Measurements from ENCODE around the gene SRRM2.

SRRM2 gene

DNA sequence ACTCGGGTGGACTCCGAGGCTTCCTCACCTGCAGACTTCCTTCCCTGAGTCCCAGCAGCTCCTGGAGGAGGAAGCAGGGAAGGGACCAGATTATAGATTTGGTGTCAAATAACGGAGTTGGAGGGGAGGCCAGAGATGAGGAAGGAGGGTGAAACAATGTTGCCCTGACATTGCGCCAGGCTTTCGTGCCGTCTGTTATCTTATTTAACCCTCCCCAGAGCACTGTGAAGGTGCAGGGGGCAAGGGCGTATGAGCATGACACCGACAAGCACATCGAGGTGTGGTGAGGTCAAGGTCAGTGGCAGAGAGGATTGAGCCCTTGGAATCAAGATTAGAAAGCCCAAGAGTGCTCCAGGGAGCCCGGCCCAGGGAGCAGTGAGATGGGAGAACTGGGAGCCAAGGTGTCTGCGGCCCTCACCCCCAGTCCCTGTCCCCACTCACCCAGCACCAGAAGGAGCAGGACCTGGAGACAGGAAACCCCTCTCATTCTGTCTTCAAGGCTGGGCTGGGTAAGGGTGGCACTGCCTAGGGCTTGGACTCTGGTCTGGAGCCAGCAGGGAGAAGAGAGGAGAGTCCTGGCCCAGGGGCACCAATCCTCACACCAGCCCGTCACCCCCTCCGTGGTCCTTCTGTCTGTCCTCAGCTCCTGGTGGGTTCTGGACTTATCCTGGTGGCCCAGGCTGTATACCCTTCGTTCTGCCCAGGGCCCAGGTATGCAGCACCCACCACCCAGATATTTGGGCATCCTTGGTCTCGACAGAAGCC, 33.8 kb downstream of the SRRM2 start:
- no peak for DNase-seq (ENCODE audit: low read depth, low spot score)
- no peak overlapping the region for H3K27ac ChIP-seq

DNA sequence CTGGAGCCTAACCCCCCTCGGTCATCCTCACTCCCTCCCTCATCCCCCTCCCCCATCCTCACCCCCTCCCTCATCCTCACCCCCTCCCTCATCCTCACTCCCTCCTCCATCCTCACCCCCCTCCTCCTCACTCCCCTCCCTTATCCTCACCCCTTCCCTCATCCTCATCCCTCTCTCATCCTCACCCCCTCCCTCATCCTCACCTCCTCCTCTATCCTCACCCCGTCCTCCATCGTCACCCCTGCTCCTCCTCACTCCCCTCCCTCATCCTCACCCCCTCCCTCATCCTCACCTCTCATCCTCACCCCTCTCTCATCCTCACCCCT, 34.4 kb downstream of the SRRM2 start:
- H3K27ac ChIP-seq, result no peak overlapping the region
- DNase-seq (ENCODE audit: low read depth, low spot score), result no peak

DNA sequence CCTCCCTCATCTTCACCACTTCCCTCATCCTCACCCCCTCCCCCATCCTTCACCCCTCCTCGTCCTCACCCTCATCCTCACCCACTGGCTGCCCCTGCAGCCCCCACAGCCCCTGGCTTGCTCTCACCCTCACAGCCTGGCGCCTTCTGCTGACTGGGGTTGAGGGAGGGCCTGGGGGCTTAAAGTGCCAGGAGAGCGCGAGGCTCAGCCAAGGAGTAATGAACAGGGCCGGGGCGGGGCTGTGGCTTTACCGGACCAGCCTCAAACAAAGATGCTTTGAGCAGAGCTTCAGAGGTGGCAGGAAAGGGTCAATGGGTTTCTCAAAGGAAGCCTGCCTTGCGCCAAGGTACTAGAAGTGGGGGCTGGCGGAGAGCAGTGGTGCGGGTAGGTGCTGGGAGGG, 35.0 kb downstream of the SRRM2 start, which contains the start of gene PRSS33:
TSS of gene PRSS33 (minus strand) at position 155 of the 400 bp plus-strand sequence. CDS start 1,013 bp downstream, outside the sequence.
- no peak for DNase-seq (ENCODE audit: low read depth, low spot score)
- no peak within 1 kb of the TSS for H3K27ac ChIP-seq

DNA sequence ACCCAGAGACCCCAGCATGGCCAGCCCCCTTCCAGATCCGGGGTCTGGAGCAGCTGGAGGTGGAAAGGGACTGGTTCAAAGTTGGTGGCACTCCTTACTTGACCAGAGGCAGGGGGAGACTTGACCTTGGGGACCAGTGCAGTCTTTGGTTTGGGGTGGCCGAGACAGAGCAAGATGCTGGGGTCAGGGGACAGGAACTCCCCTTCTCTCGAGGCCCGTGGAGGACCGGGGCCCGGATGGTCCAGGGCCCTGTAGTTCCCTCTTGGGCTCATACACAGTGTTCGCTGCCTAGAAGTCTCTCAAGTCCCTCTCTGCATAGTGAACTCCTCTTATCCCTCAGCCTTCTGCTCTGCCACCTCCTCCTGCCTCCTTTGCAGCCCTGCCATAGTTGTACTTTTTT, 35.5 kb downstream of the SRRM2 start:
- no peak overlapping the region for H3K27ac ChIP-seq
- no peak for DNase-seq (ENCODE audit: low read depth, low spot score)

DNA sequence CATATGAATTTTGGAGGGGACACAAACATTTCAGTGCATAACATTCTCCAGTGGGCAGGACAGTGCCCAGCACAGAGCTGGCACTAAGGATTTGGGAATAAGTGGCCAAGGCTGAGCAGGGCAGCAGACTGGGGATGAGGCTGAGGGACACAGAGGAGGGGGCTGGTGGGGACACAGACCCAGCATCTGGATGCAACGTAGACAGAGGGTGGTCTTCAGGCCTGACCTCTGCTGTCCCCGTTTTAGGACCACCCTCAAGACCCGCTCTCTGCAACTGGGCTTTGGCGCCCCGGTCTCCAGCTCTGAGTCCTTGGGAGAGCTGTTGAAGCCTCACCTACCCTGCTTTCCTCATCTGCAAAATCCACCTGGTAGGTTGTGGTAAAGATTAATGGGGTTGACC, 38.2 kb downstream of the SRRM2 start:
- H3K27ac ChIP-seq, result no peak overlapping the region
- DNase-seq (ENCODE audit: low read depth, low spot score), result no peak

DNA sequence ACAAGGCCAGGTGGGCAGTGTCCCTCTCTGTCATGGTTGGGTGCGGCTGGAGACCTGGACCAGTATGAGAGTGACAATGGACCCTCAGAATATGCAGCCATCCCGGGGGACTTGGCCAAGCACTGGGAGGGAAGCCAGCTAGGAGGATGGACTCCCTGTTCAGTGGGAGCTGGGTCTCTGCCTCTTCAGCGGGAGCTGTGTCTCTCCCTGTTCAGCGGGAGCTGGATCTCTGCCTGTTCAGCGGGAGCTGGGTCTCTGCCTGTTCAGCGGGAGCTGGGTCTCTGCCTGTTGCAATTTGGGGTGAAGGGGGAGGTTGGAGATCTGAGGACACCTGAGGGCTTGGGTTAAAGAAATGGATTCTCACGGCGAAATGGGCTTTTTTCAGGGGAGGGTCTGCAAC, 38.7 kb downstream of the SRRM2 start:
- no peak for DNase-seq (ENCODE audit: low read depth, low spot score)
- H3K27ac ChIP-seq, result no peak overlapping the region

DNA sequence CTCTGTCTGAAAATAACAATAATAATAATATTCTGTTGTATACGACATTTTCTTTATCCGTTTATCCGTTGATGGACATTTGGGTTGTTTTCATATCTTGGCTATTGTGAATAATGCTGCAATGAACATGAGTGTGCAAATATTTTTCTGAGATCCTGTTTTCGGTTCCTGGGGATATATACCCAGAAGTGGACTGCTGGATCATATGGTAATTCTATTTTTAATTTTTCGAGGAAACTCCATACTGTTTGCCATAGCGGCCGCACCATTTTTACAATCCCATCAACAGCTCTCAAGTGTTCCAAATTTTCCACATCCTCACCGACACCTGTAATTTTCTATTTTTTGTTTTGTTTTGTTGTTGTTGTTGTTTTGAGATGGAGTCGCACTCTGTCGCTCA, 40.5 kb downstream of the SRRM2 start:
- no peak overlapping the region for H3K27ac ChIP-seq
- no peak for DNase-seq (ENCODE audit: low read depth, low spot score)

DNA sequence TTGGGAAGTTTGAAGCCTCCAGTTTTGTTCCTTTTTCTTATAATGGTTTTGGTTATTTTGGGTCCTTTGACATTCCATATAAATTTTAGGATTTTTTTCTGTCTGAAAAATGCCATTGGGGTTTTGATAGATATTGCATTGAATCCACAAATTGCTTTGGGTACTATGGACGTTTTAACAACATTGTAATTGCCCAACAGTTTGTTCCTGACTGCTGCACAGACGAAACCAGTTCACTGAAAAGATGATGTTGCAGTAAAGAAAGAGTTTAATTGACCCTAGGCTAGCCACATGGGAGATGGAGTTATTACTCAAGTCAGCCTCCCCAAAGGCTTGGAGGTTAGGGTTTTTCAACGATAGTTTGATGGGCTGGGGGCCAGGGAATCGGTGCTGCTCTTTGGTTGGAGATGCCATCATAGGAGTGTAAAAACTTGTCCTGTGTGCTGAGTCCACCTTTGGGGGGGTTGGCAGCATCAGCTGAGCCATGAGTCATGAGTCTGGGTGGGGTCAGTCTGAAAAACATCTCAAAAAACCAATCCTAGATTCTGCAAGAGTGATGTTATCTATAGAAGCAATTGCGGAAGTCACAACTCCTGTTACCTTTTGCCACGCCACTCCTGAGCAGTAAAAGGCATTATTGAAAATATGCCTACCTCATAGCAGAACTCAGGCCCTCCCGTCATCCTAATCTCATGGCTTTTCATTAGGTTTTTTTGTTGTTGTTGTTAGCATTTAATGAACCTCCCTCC, 43.1 kb downstream of the SRRM2 start:
- peak; percentile 6 for DNase-seq (ENCODE audit: low read depth, low spot score)
- H3K27ac ChIP-seq, result peak overlapping the region; percentile 29

DNA sequence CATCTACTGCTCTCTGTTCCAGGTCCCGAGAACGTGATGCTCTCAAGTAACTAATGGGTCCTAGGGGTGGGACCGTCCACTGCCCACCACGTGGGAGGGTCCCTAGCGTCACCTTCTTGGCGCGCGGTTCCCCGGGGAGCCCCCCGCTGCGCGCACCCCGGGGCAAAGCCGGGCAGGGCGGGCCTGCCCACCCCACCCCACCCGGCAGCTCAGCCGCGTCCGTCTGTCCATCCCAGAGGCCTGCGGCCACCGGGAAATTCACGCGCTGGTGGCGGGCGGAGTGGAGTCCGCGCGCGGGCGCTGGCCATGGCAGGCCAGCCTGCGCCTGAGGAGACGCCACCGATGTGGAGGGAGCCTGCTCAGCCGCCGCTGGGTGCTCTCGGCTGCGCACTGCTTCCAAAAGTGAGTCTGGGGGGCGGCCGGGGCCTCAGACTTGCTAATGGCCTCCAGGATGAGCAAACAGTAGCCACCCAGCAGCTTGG, 46.3 kb downstream of the SRRM2 start:
- H3K27ac ChIP-seq, result no peak overlapping the region
- no peak for DNase-seq (ENCODE audit: low read depth, low spot score)

DNA sequence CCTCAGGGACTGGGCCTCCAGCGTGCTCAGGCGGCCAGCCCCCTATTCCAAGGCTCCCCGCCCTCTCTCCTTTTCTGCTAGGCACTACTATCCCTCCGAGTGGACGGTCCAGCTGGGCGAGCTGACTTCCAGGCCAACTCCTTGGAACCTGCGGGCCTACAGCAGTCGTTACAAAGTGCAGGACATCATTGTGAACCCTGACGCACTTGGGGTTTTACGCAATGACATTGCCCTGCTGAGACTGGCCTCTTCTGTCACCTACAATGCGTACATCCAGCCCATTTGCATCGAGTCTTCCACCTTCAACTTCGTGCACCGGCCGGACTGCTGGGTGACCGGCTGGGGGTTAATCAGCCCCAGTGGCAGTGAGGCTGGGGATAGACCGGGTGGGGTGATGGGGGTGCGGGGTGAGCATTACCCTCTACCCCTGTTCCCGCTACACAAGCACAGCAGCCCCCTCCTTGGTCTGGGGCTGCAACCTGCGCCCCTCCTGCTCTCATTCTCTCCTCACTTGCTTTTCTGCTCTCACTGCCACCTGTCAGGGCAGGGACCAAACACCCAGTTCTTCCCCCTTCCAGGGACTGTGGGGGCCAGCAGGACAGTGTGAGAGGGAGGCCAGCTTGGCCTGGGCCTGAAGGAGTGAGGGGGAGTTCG, 46.9 kb downstream of the SRRM2 start:
- DNase-seq (ENCODE audit: low read depth, low spot score), result no peak

DNA sequence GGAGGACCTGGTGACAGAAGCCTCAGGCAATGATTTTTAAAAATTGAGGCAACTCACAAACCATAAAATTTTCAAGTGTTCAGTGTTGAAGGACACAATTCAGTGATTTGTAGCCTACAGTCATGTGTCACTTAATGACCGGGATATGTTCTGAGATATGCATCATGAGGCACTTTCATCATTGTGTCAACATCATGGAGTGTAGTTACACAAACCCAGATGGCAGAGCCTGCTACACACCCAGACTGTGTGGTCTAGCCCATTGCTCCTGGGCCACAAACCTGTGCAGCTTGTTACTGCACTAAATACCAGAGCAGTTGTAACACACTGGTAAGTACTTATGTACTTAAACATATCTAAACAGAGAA, 47.4 kb downstream of the SRRM2 start:
- peak; percentile 86 for DNase-seq (ENCODE audit: low read depth, low spot score)
- H3K27ac ChIP-seq, result peak overlapping the region; percentile 38

More for the DNA sequence above, 46.9 kb downstream of the SRRM2 start:
- peak overlapping the region; percentile 38 for H3K27ac ChIP-seq

DNA sequence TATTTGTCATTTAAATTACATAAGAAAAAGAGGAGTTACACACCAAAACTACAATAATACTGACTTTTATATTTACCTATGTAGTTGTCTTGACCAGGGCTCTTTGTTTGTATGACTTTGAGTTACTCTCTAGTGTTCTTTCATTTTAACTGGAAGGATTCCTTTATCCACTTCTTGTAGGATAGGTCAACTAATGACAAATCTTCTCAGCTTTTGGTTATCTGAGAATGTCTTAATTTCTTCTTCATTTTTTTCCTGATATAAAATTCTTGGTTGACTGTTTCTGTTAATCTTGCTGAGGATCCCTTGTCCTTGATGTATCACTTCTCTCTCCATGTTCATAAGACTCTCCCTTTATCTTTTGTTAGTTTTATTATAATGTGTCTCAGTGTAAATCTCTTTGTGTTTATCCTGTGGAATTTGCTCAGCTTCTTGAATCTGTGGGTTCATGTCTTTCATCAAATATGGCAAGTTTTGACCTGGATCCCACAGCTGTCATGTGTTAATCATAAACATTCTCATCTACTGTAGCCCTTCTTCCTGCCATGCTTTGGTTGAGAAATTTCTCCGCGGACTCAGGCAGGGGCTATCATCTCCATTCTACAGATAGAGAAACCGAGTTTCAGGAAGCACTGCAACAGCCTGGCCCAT, 51.2 kb downstream of the SRRM2 start:
- DNase-seq (ENCODE audit: low read depth, low spot score), result no peak
- H3K27ac ChIP-seq, result no peak overlapping the region

DNA sequence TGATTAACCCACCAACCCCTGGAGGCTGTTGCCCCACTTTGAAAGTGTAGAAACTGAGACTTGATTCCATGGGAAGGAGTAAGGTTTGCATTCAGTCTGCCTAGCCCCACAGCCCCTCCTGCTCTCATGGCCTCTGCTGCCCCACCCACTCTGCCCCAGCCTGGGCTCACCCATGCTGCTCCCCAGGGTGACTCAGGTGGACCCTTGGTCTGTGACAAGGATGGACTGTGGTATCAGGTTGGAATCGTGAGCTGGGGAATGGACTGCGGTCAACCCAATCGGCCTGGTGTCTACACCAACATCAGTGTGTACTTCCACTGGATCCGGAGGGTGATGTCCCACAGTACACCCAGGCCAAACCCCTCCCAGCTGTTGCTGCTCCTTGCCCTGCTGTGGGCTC, 52.3 kb downstream of the SRRM2 start:
- no peak for DNase-seq (ENCODE audit: low read depth, low spot score)
- no peak overlapping the region for H3K27ac ChIP-seq

DNA sequence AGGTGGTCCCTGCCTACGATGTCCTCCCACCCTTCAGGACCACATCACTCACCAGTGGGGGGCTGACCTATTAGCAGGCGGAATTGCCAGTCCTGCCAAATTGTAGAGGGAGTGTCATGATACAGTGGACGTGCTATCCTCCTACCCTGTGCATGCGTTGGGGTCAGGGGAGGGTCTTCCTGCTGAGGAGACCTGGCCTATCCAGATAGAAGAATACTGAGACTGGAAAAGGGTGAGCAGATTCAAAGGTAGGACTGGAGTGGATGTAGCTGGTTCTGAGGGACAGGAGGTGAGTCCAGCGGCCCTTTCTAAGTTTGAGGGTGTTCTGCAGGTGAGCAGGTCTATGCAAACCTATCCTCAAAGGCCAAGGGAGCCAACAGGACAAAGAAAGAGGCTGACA, 53.8 kb downstream of the SRRM2 start:
- H3K27ac ChIP-seq, result no peak overlapping the region
- no peak for DNase-seq (ENCODE audit: low read depth, low spot score)

DNA sequence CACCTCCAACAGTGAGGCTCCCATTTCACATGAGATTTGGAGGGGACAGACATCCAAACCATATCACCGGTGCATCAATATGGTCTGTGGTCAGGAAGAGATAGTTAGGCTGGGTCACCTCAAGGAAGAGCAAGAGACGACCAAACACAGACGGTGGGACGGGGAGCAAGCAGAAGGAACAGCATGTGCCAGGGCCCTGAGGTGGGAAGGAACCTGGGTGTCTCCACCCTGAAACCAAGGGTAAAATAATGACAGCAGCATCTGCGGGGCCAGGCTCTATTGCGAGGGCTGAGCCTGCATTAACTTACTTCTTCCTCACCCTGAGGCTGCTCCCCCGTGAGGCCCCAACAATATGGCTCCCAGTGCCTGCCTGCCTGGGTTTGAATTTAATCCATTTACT, 55.7 kb downstream of the SRRM2 start:
- DNase-seq (ENCODE audit: low read depth, low spot score), result no peak
- no peak overlapping the region for H3K27ac ChIP-seq

DNA sequence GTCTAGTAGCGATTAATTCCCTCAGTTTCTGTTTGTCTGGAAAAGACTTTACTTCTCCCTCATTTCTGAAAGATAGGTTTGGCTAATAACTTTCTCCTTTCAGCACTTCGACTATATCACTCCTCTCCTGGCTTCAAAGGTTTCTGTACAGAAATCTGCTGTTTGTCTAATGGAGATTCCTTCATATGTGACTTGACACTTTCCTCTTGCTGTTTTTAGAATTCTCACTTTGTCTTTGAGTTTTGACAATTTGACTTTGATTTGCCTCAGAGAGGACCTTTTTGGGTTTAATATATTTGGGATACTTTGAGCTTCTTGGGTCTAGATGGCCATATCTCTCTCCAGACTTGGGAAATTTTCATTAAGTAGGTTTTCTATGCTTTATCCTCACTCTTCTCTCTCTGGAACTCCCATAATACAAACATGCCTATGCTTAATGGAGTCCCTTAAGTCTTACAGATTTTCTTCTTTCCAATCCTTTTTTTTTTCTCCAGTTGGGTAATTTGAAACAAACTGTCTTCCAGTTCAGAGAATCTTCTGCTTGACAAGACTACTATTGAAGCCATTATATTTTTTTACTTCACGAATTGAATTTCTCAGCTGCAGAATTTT, 56.8 kb downstream of the SRRM2 start:
- DNase-seq (ENCODE audit: low read depth, low spot score), result no peak
- no peak overlapping the region for H3K27ac ChIP-seq

DNA sequence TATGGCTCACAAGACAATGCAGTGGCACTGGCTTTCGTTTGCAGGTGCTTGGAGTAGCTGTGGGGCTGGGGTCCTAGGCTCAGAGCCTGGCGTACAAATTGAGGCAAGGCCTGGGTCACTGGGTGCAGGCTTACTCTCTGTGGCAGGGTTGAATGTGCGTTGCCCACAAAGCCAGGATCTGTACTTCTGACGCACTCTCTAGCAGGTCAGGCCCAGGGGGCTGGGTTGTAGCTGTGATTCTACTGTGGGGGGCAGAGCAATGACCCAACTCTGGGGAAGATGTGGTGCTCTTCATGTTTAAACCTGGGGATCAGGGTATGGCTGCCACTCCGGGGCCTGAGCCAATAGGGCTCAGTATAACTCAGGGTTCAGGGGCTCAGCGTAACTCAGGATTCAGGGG, 58.2 kb downstream of the SRRM2 start:
- DNase-seq (ENCODE audit: low read depth, low spot score), result no peak
- no peak overlapping the region for H3K27ac ChIP-seq

DNA sequence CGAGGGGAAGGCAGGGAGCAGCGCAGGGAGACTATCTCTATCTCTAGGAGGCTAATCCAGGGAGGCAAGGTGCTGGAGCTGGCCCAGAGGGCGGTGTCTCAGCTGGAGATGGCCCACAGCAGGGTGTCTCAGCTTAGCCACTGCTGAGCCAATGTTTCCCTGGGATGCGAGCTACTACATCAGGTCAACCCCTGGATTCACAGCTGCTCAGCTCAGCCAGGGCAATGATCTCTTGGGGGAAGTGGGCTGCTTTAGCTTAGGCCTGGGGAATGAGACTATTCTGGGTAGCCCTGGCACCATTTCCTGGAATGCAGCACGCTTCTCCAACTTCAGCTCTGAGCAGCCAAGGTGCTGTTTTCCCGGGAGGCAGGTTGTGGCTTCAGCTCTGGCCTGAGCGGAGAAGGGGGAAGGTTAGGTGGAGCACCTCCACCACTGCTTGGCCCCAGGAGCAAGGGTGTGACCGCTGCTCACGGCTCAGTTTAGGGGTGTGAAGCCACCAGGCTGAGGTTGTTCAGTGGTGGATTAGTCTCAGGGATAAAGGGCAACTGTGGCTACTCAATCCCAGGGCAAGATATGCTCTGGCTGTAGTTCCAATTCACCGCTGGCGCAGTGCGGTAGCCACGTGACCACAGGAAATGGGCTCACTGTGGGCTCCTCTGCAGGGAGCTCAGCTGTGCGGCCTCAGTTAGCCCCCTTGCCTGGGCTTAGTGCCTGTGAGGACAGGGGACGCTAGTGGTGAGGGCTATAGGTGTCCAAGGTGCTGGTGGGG, 59.4 kb downstream of the SRRM2 start:
- H3K27ac ChIP-seq, result no peak overlapping the region
- DNase-seq (ENCODE audit: low read depth, low spot score), result no peak

DNA sequence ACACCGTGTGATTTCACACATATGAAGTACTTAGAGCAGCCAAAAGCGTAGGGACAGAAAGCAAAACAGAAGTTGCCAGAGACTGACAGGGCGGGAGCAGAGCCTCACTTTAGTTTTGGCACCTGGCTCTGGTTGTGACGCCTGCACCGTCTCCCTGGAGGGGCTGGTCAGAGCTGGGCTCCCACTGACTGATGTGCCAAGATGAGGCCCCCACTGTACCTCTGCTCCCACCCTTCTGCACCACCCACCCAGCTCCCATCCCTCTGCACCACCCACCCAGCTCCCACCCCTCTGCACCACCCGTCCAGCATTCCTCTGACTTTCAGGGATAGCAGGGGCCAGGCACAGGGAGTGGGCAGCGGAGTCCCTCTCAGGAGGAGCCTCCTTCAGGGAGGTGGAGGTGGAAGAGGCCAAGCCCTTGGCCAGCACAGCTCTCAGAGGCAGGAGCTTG, 61.4 kb downstream of the SRRM2 start:
- DNase-seq (ENCODE audit: low read depth, low spot score), result no peak
- no peak overlapping the region for H3K27ac ChIP-seq
